MG63 (cell line): ENCODE measurements around the gene TMEM132A. TPM values are rescaled to one million over a fixed set of nuclear protein-coding genes. Genes with fewer than 3 reads are reported as not detected.

ENCODE experiments used
- DNase-seq: peaks from one replicate; pipeline ENCODE4 v3.0.0-alpha.2; 2020
- H3K27me3 ChIP-seq: fragments of 250-450 bp; sonication (Bioruptor Pico); 2 replicates; pipeline ENCODE4 v1.5.1; 2020; ENCODE audit warnings: mild to moderate bottlenecking, moderate library complexity
- H3K36me3 ChIP-seq: fragments of 250-450 bp; sonication (Bioruptor Pico); 2 replicates; pipeline ENCODE4 v1.5.1; 2020; ENCODE audit warnings: mild to moderate bottlenecking, moderate library complexity
- H3K4me3 ChIP-seq: fragments of 250-450 bp; sonication (Bioruptor Pico); 2 replicates; pipeline ENCODE4 v1.5.1; 2020; ENCODE audit warnings: mild to moderate bottlenecking, moderate library complexity
- H3K9me3 ChIP-seq: fragments of 250-450 bp; sonication (Bioruptor Pico); 2 replicates; pipeline ENCODE4 v1.5.1; 2020; ENCODE audit warnings: mild to moderate bottlenecking, moderate library complexity
- total RNA-seq: library from RNA; depleted of rRNA; stranded (reverse); fragments of >200 nt; shearing (Covaris generic); gene quantifications from 2 replicates; pipeline ENCODE4 v1.2.3, GENCODE V29; 2014; ENCODE audit warnings: low replicate concordance

The TMEM132A gene
- total RNA-seq, 1 experiment from 2014 or later, result 16.3 TPM

- peaks cover 14% of the 10 kb centered on the region for H3K36me3 ChIP-seq
- H3K4me3 ChIP-seq, result peak overlapping the region; percentile 67
- H3K27me3 ChIP-seq, result no peaks in the 10 kb centered on the region; the same call in 1 of the 2 replicates
- no peaks in the 10 kb centered on the region for H3K9me3 ChIP-seq
- DNase-seq, result peak; percentile 74
Measured at GRCh38 chr11:60915248-60915914, 8.9 kb upstream of the TMEM132A start.

GRCh38 chr11:60916669-60917206, 7.5 kb upstream of the TMEM132A start:
- no peak for DNase-seq
- Histone ChIP-seq H3K27me3 (no peaks in the 10 kb centered on the region), H3K4me3 (no peak overlapping the region), H3K9me3 (no peaks in the 10 kb centered on the region), H3K36me3 (peaks cover 20% of the 10 kb centered on the region)

- Histone ChIP-seq H3K36me3 (peaks cover 20% of the 10 kb centered on the region), H3K4me3 (no peak overlapping the region), H3K9me3 (no peaks in the 10 kb centered on the region), H3K27me3 (no peaks in the 10 kb centered on the region)
- no peak for DNase-seq
Measured at GRCh38 chr11:60917267-60917666, 7.0 kb upstream of the TMEM132A start.

- H3K9me3 ChIP-seq, result no peaks in the 10 kb centered on the region
- DNase-seq, result no peak
- peaks cover 20% of the 10 kb centered on the region for H3K36me3 ChIP-seq
- H3K27me3 ChIP-seq, result no peaks in the 10 kb centered on the region
- H3K4me3 ChIP-seq, result no peak overlapping the region
Measured at GRCh38 chr11:60918251-60918938, 5.9 kb upstream of the TMEM132A start.

- no peak overlapping the region for H3K4me3 ChIP-seq
- DNase-seq, result no peak
- H3K9me3 ChIP-seq, result no peaks in the 10 kb centered on the region
- H3K27me3 ChIP-seq, result no peaks in the 10 kb centered on the region
- peaks cover 20% of the 10 kb centered on the region for H3K36me3 ChIP-seq
Measured at GRCh38 chr11:60918939-60919265, 5.4 kb upstream of the TMEM132A start.

GRCh38 chr11:60919320-60919719, 4.9 kb upstream of the TMEM132A start:
- no peaks in the 10 kb centered on the region for H3K27me3 ChIP-seq
- no peaks in the 10 kb centered on the region for H3K9me3 ChIP-seq
- H3K4me3 ChIP-seq, result no peak overlapping the region
- peaks cover 20% of the 10 kb centered on the region for H3K36me3 ChIP-seq
- DNase-seq, result no peak

GRCh38 chr11:60919956-60920355, 4.3 kb upstream of the TMEM132A start:
- H3K27me3 ChIP-seq, result no peaks in the 10 kb centered on the region
- H3K4me3 ChIP-seq, result no peak overlapping the region
- DNase-seq, result no peak
- H3K36me3 ChIP-seq, result peaks cover 20% of the 10 kb centered on the region
- no peaks in the 10 kb centered on the region for H3K9me3 ChIP-seq

- Histone ChIP-seq H3K36me3 (peaks cover 15% of the 10 kb centered on the region), H3K4me3 (no peak overlapping the region), H3K9me3 (no peaks in the 10 kb centered on the region), H3K27me3 (no peaks in the 10 kb centered on the region)
- no peak for DNase-seq
Measured at GRCh38 chr11:60921259-60921658, 3.0 kb upstream of the TMEM132A start.

GRCh38 chr11:60921777-60922335, 2.4 kb upstream of the TMEM132A start:
- DNase-seq, result no peak
- Histone ChIP-seq H3K4me3 (no peak overlapping the region), H3K36me3 (peaks cover 15% of the 10 kb centered on the region), H3K9me3 (no peaks in the 10 kb centered on the region), H3K27me3 (no peaks in the 10 kb centered on the region)

- no peak for DNase-seq
Measured at GRCh38 chr11:60922906-60923305, 1.4 kb upstream of the TMEM132A start.

GRCh38 chr11:60923326-60923725, 934 bp upstream of the TMEM132A start:
- H3K4me3 ChIP-seq, result no peak overlapping the region
- peaks cover 12% of the 10 kb centered on the region for H3K36me3 ChIP-seq
- no peak for DNase-seq
- H3K27me3 ChIP-seq, result no peaks in the 10 kb centered on the region
- no peaks in the 10 kb centered on the region for H3K9me3 ChIP-seq

More at GRCh38 chr11:60922906-60923305, 1.4 kb upstream of the TMEM132A start:
- H3K27me3 ChIP-seq, result no peaks in the 10 kb centered on the region
- no peak overlapping the region for H3K4me3 ChIP-seq
- H3K36me3 ChIP-seq, result peaks cover 12% of the 10 kb centered on the region
- no peaks in the 10 kb centered on the region for H3K9me3 ChIP-seq

- Histone ChIP-seq H3K4me3 (peak overlapping the region; percentile 51), H3K27me3 (no peaks in the 10 kb centered on the region), H3K9me3 (no peaks in the 10 kb centered on the region), H3K36me3 (peaks cover 12% of the 10 kb centered on the region)
- no peak for DNase-seq
Measured at GRCh38 chr11:60923800-60924109, 505 bp upstream of the TMEM132A start.

GRCh38 chr11:60924906-60925853, 920 bp downstream of the TMEM132A start:
- no peaks in the 10 kb centered on the region for H3K9me3 ChIP-seq
- no peaks in the 10 kb centered on the region for H3K27me3 ChIP-seq
- H3K36me3 ChIP-seq, result peaks cover 8% of the 10 kb centered on the region
- H3K4me3 ChIP-seq, result peak overlapping the region; percentile 51
- DNase-seq, result no peak

- peaks cover under 1% of the 10 kb centered on the region for H3K36me3 ChIP-seq
- H3K27me3 ChIP-seq, result no peaks in the 10 kb centered on the region
- no peaks in the 10 kb centered on the region for H3K9me3 ChIP-seq
- peak; percentile 39 for DNase-seq
- H3K4me3 ChIP-seq, result no peak overlapping the region
Measured at GRCh38 chr11:60925868-60926267, 1.6 kb downstream of the TMEM132A start.

GRCh38 chr11:60926500-60926899, 2.2 kb downstream of the TMEM132A start:
- Histone ChIP-seq H3K4me3 (no peak overlapping the region), H3K27me3 (no peaks in the 10 kb centered on the region), H3K9me3 (no peaks in the 10 kb centered on the region), H3K36me3 (no peaks in the 10 kb centered on the region; the same call in 1 of the 2 replicates)
- DNase-seq, result no peak

GRCh38 chr11:60927061-60927592, 2.9 kb downstream of the TMEM132A start:
- DNase-seq, result no peak
- Histone ChIP-seq H3K36me3 (no peaks in the 10 kb centered on the region; the same call in 1 of the 2 replicates), H3K4me3 (no peak overlapping the region), H3K9me3 (no peaks in the 10 kb centered on the region), H3K27me3 (no peaks in the 10 kb centered on the region)
